NCI-H187 treated with DMSO at 0.1 percent for 48 hours (cell line): Measurements from ENCODE around the gene HRH4.

Experiments
- DNase-seq: peaks from one replicate; lab custom pipeline; 2025; lab: John Stamatoyannopoulos, UW

The HRH4 gene

GRCh38 chr18:24466771-24467170 is 6.3 kb downstream of the HRH4 start:
- DNase-seq: no peak

GRCh38 chr18:24470022-24470618 is 9.7 kb downstream of the HRH4 start:
- no peak for DNase-seq

- DNase-seq: no peak
Measured at GRCh38 chr18:24470805-24471204, 10.4 kb downstream of the HRH4 start.

- no peak for DNase-seq
Measured at GRCh38 chr18:24472591-24472990, 12.2 kb downstream of the HRH4 start.

GRCh38 chr18:24474406-24474805 is 14.0 kb downstream of the HRH4 start:
- no peak for DNase-seq

GRCh38 chr18:24475926-24476589 is 15.6 kb downstream of the HRH4 start:
- no peak for DNase-seq

- no peak for DNase-seq
Measured at GRCh38 chr18:24479371-24479770, 18.9 kb downstream of the HRH4 start.

- DNase-seq: no peak
Measured at GRCh38 chr18:24482821-24483220, 22.4 kb downstream of the HRH4 start.

GRCh38 chr18:24485681-24486080 is 25.2 kb downstream of the HRH4 start:
- DNase-seq: no peak

GRCh38 chr18:24486684-24487083 is 26.2 kb downstream of the HRH4 start:
- DNase-seq: no peak

- no peak for DNase-seq
Measured at GRCh38 chr18:24488824-24489493, 28.5 kb downstream of the HRH4 start.

GRCh38 chr18:24490539-24490938 is 30.1 kb downstream of the HRH4 start:
- DNase-seq: no peak

GRCh38 chr18:24491927-24492834 is 31.7 kb downstream of the HRH4 start:
- no peak for DNase-seq

GRCh38 chr18:24494586-24494985 is 34.1 kb downstream of the HRH4 start:
- no peak for DNase-seq

- no peak for DNase-seq
Measured at GRCh38 chr18:24497031-24497754, 36.8 kb downstream of the HRH4 start.

GRCh38 chr18:24499814-24500213 is 39.4 kb downstream of the HRH4 start:
- DNase-seq: no peak

GRCh38 chr18:24500217-24500616 is 39.8 kb downstream of the HRH4 start:
- no peak for DNase-seq

- DNase-seq: no peak
Measured at GRCh38 chr18:24500766-24501165, 40.3 kb downstream of the HRH4 start.

GRCh38 chr18:24502667-24503523 is 42.5 kb downstream of the HRH4 start:
- DNase-seq: no peak

- DNase-seq: no peak
Measured at GRCh38 chr18:24504401-24504800, 44.0 kb downstream of the HRH4 start.

- DNase-seq: no peak
Measured at GRCh38 chr18:24506175-24506574, 45.7 kb downstream of the HRH4 start.
